ENCODE results near the gene UNKL. TPM values are rescaled to one million over a fixed set of nuclear protein-coding genes. Genes with fewer than 3 reads are reported as not detected.

The UNKL gene
- total RNA-seq, 1 donor from 2014 or later = 70.7 TPM

DNA sequence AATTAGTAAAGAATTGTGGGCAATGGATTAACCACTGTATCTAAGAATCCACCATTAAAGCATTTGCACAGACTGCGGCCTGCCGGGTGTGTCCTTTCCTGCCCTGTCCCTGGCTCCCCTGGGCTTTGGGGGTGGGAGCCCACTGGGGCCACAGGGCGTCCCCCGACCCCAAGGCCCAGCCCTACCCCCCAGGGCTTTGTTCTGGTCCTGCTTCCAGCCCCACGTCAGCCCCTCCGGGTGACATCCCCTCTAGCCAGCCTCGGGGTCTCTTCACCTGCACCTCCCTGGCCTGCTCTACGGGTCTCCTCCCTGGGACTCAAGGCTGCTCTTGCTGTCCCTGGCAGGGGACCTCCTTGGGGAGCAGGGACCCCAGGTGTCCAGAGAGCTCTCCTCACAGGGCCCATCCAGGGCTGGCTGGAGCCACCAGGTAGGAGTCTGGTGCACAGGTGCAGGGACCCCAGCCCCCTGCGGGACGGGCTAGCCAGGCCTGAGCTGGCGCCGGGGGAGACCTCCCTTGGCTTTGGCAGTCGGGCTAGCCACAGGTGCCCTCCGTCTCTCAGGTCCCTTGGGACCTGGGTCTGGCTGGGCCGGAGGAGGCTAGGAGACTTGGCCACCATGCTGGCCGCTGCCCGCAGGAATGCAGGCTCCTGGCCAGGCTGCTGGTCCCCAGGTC, 87.4 kb downstream of the UNKL start:
- no peak for DNase-seq
- peak overlapping the region; percentile 77 for H3K27ac Mint-ChIP-seq
- ATAC-seq (ENCODE audit: low read depth) = no peak
- H3K9me3 Mint-ChIP-seq = no peaks in the 10 kb centered on the region
- intact Hi-C loops (cut with micrococcal nuclease) = loop anchor here (2.0 kb wide), 1 partner anchor 16 kb away; no protein-coding TSS in a partner anchor
- ChIA-PET POLR2A (interaction anchor here (0.5 to 1.4 kb wide), 5 partner anchors 18 to 703 kb away, joined by 3 to 13 read pairs (median 4); partner anchors contain the start of genes GFER and UBE2I), CTCF (no interaction called here)
- H3K4me3 Mint-ChIP-seq = no peak overlapping the region
- peaks cover 28% of the 10 kb centered on the region for H3K36me3 Mint-ChIP-seq (ENCODE audit: low read depth)
- TF ChIP-seq, protein P1, sequence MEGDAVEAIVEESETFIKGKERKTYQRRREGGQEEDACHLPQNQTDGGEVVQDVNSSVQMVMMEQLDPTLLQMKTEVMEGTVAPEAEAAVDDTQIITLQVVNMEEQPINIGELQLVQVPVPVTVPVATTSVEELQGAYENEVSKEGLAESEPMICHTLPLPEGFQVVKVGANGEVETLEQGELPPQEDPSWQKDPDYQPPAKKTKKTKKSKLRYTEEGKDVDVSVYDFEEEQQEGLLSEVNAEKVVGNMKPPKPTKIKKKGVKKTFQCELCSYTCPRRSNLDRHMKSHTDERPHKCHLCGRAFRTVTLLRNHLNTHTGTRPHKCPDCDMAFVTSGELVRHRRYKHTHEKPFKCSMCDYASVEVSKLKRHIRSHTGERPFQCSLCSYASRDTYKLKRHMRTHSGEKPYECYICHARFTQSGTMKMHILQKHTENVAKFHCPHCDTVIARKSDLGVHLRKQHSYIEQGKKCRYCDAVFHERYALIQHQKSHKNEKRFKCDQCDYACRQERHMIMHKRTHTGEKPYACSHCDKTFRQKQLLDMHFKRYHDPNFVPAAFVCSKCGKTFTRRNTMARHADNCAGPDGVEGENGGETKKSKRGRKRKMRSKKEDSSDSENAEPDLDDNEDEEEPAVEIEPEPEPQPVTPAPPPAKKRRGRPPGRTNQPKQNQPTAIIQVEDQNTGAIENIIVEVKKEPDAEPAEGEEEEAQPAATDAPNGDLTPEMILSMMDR (IDR thresholded peaks at IDR 0.05) = no peak
- peaks cover 16% of the 10 kb centered on the region for H3K4me1 Mint-ChIP-seq
- H3K27me3 Mint-ChIP-seq = no peaks in the 10 kb centered on the region

DNA sequence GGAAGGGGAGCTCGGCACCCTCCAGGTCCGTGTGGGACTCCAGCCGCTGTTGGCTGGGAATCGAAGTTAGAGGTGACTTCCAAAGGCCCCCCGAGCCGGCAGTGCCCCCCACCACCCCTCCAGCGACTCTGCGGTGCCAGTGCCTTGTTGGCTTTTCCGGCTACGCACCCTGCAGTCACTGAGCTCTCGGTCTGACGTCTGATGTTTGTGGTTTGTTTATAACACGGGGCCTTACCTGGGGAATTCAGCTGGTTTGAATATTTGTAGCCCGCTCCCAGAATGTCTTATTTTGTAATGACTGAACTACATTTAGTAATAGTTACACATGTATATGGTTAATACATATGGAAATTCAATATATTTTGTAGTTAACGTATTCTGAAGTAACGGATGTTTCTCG, 88.1 kb downstream of the UNKL start:
- intact Hi-C loops (cut with micrococcal nuclease) = loop anchor here (2.0 kb wide), 1 partner anchor 16 kb away; no protein-coding TSS in a partner anchor
- TF ChIP-seq, protein P1 (IDR thresholded peaks at IDR 0.05) = no peak
- POLR2A ChIA-PET = interaction anchor here (0.5 to 1.4 kb wide), 7 partner anchors 17 to 704 kb away, joined by 3 to 13 read pairs (median 4); partner anchors contain the start of genes GFER and UBE2I
- H3K27me3 Mint-ChIP-seq = no peaks in the 10 kb centered on the region
- ATAC-seq (ENCODE audit: low read depth) (peak; percentile 61), DNase-seq (no peak)
- H3K9me3 Mint-ChIP-seq = no peaks in the 10 kb centered on the region
- H3K36me3 Mint-ChIP-seq (ENCODE audit: low read depth) = peaks cover 29% of the 10 kb centered on the region
- peaks cover 9% of the 10 kb centered on the region for H3K4me1 Mint-ChIP-seq
- peak overlapping the region; percentile 46 for H3K4me3 Mint-ChIP-seq
- CTCF ChIA-PET = no interaction called here
- peak overlapping the region; percentile 77 for H3K27ac Mint-ChIP-seq

DNA sequence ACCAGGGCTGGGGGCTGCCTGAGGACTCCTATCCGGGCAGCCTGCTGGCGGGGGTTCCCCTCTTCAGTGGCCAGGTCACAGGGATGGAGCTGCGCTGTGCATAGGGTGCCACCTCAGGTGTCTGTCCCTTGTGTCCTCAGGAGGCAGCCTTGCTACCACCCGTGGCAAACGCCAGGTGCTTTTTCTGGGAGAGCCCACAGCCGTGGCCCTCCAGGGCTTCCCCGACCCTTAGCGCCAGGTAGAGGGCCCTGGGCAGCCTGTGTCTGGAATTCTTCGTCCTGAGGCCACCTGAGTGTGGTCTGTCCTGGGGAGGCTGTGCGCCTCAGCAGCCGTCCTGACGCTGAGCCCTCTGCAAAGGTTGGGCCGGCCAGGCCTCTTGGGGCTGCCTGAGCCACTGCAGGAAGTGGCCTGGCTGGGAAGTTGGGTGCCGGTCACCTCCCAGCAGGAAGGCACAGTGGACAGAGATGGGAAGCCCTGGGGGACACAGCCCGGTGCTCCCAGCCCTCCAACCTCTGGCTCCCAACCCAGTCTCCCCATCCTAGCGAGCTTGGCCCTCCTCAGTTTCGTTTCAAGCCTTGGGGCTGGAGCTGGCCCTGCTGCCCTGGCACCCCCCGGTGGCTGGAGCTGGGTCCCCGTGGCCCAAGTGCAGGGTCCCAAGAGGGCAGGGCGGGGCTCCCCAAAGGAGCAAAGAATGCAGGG, 88.7 kb downstream of the UNKL start:
- POLR2A ChIA-PET = interaction anchor here (0.6 to 1.4 kb wide), 6 partner anchors 17 to 95 kb away, joined by 3 to 13 read pairs (median 4); partner anchors contain the start of gene UBE2I
- Mint-ChIP-seq H3K4me1 (peaks cover 4% of the 10 kb centered on the region), H3K27me3 (no peaks in the 10 kb centered on the region), H3K4me3 (no peak overlapping the region), H3K9me3 (no peaks in the 10 kb centered on the region), H3K36me3 (ENCODE audit: low read depth) (peaks cover 35% of the 10 kb centered on the region), H3K27ac (no peak overlapping the region)
- DNase-seq (no peak), ATAC-seq (ENCODE audit: low read depth) (peak; percentile 25)
- TF ChIP-seq, protein P1 (IDR thresholded peaks at IDR 0.05) = no peak
- CTCF ChIA-PET = no interaction called here
- intact Hi-C loops (cut with micrococcal nuclease) = loop anchor here (2.0 kb wide), 1 partner anchor 15 kb away; no protein-coding TSS in a partner anchor

DNA sequence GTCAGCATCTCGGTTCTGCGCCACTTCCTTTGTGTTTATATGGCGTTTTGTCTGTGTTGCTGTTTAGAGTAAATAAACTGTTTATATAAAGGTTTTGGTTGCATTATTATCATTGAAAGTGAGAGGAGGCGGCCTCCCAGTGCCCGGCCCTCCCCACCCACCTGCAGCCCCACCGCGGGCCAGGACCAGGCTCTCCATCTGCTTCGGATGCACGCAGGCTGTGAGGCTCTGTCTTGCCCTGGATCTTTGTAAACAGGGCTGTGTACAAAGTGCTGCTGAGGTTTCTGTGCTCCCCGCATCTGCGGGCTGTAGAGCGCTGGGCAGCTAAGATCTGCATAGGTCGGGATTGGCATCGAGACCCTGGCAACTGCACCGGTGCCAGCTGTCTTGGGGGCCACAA, 89.2 kb downstream of the UNKL start:
- ChIA-PET POLR2A (no interaction called here), CTCF (no interaction called here)
- TF ChIP-seq, protein P1 (IDR thresholded peaks at IDR 0.05) = no peak
- peaks cover 4% of the 10 kb centered on the region for H3K4me1 Mint-ChIP-seq
- no peaks in the 10 kb centered on the region for H3K9me3 Mint-ChIP-seq
- no peak overlapping the region for H3K4me3 Mint-ChIP-seq
- H3K36me3 Mint-ChIP-seq (ENCODE audit: low read depth) = peaks cover 39% of the 10 kb centered on the region
- ATAC-seq (ENCODE audit: low read depth) = no peak
- H3K27me3 Mint-ChIP-seq = no peaks in the 10 kb centered on the region
- no peak overlapping the region for H3K27ac Mint-ChIP-seq
- intact Hi-C loops (cut with micrococcal nuclease) = no loop called here
- no peak for DNase-seq

DNA sequence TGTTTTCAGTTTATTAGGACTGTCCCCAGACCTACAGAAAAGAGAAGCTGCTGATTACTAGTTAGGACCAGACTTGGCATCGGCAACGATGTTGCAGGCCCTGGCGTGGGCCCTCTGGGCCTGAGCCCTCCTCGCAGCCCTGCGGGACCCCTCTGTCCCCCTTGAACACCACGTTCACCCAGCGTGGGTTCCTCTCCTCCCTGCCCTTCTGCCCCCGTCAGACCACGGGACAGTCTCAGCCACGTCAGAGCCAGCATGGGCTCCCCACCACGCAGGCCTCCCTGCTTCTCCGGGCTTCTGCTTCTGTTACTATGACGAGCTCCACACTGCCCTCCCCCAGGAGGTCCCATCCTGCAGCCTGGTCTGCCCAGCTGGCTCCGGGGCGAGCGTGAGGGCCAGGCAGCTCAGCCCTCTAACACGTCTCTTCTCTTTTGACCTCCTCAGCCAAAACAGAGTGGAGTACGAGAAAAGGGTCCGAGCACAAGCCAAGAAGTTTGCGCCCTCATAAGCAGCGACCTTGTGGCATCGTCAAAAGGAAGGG, 90.1 kb downstream of the UNKL start:
- H3K27ac Mint-ChIP-seq = no peak overlapping the region
- ATAC-seq (ENCODE audit: low read depth) = no peak
- POLR2A ChIA-PET = no interaction called here

More for the DNA sequence above, 90.1 kb downstream of the UNKL start:
- TF ChIP-seq, protein P1 (IDR thresholded peaks at IDR 0.05) = no peak
- H3K27me3 Mint-ChIP-seq = no peaks in the 10 kb centered on the region
- H3K4me3 Mint-ChIP-seq = no peak overlapping the region
- CTCF ChIA-PET = no interaction called here
- intact Hi-C loops (cut with micrococcal nuclease) = no loop called here
- H3K4me1 Mint-ChIP-seq = peaks cover 4% of the 10 kb centered on the region
- H3K9me3 Mint-ChIP-seq = no peaks in the 10 kb centered on the region
- no peak for DNase-seq
- H3K36me3 Mint-ChIP-seq (ENCODE audit: low read depth) = peaks cover 48% of the 10 kb centered on the region

Data from activated B cell treated with CpG ODN at 0.5 μM for 24 hours (primary cell).